NB4 (cell line): ENCODE data around the gene CHCHD3.

ENCODE experiments used
- DNase-seq: peaks from one replicate; pipeline ENCODE4 v3.0.0; 2010; ENCODE audit warnings: low read depth
- H3K4me3 ChIP-seq: one replicate; pipeline ENCODE4 v1.5.1; 2011; ENCODE audit warnings: mild to moderate bottlenecking, low read depth, low read length, moderate library complexity
- MYC ChIP-seq: IDR thresholded peaks from 2 replicates; pipeline ENCODE4 v1.6.1; 2011; ENCODE audit warnings: low read depth, low read length
- POLR2A ChIP-seq: IDR thresholded peaks from 2 replicates; pipeline ENCODE4 v1.6.1; 2011; ENCODE audit warnings: mild to moderate bottlenecking; ENCODE audit not compliant: insufficient read length; ENCODE audit errors: extremely low read depth
- TF ChIP-seq, protein P1 (sequence below): IDR thresholded peaks from one replicate; pipeline ENCODE4 v1.5.1; 2012; ENCODE audit warnings: low read depth, low read length
- TF ChIP-seq, protein P2 (sequence below): IDR thresholded peaks from 2 replicates; pipeline ENCODE4 v1.6.1; 2011; ENCODE audit warnings: low read depth, low read length

CHCHD3 gene

GRCh38 chr7:132743974-132744373, 337.9 kb downstream of the CHCHD3 start:
- TF ChIP-seq, protein P1, sequence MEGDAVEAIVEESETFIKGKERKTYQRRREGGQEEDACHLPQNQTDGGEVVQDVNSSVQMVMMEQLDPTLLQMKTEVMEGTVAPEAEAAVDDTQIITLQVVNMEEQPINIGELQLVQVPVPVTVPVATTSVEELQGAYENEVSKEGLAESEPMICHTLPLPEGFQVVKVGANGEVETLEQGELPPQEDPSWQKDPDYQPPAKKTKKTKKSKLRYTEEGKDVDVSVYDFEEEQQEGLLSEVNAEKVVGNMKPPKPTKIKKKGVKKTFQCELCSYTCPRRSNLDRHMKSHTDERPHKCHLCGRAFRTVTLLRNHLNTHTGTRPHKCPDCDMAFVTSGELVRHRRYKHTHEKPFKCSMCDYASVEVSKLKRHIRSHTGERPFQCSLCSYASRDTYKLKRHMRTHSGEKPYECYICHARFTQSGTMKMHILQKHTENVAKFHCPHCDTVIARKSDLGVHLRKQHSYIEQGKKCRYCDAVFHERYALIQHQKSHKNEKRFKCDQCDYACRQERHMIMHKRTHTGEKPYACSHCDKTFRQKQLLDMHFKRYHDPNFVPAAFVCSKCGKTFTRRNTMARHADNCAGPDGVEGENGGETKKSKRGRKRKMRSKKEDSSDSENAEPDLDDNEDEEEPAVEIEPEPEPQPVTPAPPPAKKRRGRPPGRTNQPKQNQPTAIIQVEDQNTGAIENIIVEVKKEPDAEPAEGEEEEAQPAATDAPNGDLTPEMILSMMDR: no peak
- TF ChIP-seq POLR2A (no peak), MYC (no peak)
- TF ChIP-seq, protein P2, sequence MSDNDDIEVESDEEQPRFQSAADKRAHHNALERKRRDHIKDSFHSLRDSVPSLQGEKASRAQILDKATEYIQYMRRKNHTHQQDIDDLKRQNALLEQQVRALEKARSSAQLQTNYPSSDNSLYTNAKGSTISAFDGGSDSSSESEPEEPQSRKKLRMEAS: no peak
- DNase-seq: no peak
- H3K4me3 ChIP-seq: no peak overlapping the region

GRCh38 chr7:132742189-132742612, 339.7 kb downstream of the CHCHD3 start:
- no peak overlapping the region for H3K4me3 ChIP-seq
- DNase-seq: no peak
- no peak for TF ChIP-seq POLR2A
- TF ChIP-seq, protein P2: no peak
- no peak for TF ChIP-seq MYC
- TF ChIP-seq, protein P1: no peak

GRCh38 chr7:132740176-132740575, 341.7 kb downstream of the CHCHD3 start:
- TF ChIP-seq MYC (no peak), POLR2A (no peak)
- TF ChIP-seq, protein P2: no peak
- TF ChIP-seq, protein P1: no peak
- no peak overlapping the region for H3K4me3 ChIP-seq
- DNase-seq: no peak

DNA sequence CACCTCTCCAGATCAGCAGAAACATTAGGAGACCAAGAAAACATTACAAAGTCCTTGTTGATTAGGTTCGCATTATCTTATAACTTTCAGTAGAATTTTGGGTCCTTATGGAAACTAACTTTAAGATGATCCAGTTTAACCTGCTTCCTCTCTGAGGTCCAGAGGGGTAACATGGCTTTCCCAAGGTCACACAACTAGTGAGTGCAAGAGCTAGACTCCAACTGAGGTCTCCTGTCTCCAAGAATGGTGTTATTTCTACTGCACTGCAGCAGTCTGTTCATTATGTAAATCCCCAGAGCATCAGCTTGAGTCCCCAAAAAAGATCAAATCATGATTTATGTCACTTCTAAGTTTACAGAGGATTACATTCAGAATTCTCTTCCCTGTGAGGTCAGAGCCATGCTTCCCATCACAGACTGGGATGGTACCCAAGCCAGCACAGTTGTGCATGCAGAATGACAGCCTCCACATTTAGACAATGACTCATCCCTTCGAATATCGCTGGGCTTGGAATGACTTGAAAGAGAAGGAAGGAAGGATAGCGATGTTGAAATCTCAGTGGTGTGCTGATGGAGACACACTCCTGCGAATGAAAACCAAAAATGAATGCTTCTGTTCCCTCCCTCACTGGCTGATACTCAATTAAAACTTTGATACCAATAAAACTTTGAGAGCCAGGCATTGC, 342.5 kb downstream of the CHCHD3 start:
- TF ChIP-seq POLR2A (no peak), MYC (no peak)
- TF ChIP-seq, protein P2: no peak
- TF ChIP-seq, protein P1: no peak
- DNase-seq: peak; percentile 25
- no peak overlapping the region for H3K4me3 ChIP-seq

DNA sequence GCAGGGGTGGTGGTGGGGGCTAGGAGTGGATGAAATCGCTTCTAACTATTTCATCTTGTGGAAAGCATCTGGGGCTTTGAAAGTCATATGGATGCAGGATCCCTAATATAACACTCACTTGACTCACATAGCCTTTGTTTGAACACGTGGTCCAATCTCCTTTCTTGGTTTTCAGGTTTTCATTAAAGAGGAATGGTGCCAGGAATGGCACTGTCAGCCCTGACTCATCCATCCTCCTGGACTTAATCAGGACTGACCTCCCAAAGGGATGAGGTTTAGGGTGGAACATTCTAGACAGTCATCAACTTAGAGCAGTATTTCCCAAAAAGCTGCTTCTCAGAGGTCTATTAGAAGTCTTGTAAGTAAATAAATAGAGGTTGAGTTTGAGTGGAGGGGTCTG, 343.6 kb downstream of the CHCHD3 start:
- no peak for TF ChIP-seq POLR2A
- no peak for TF ChIP-seq MYC
- no peak for DNase-seq
- no peak overlapping the region for H3K4me3 ChIP-seq

DNA sequence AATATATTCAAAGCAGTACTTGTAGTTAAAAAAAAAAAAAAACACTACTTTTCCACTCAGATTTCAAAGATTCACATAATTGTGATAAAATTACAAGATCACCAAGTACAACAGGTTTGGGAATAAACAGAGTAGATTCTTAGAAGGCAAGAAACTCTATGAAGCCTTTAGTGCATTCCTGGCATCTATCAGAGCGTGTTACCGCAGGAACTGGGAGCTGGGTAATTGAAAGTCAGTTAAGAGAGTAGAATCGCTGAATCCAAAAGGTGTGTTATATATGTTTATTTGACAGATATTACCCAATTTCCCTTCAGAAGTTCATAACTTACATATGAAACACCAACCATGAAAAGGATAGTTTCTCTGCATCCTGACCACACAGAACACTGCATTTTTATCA, 346.4 kb downstream of the CHCHD3 start:
- no peak overlapping the region for H3K4me3 ChIP-seq
- TF ChIP-seq POLR2A (no peak), MYC (no peak)
- TF ChIP-seq, protein P1: no peak
- TF ChIP-seq, protein P2: no peak
- DNase-seq: no peak
